ENCODE results near the gene BAZ2B. TPM values are rescaled to one million over a fixed set of nuclear protein-coding genes. Genes with fewer than 3 reads are reported as not detected.

Gene BAZ2B
- total RNA-seq, 1 donor from 2014 or later: 37.4 TPM

- FAIRE-seq (no peak), DNase-seq (ENCODE audit: low read depth) (no peak)
- TF ChIP-seq CTCF (IDR thresholded peaks at IDR 0.05; ENCODE audit: insufficient read depth, low read length, severe bottlenecking): no peak
- Histone ChIP-seq H3K36me3 (ENCODE audit: control insufficient read depth, insufficient read depth, low read length) (no peaks in the 10 kb centered on the region), H3K4me3 (ENCODE audit: low read depth, low read length) (no peak overlapping the region), H3K27me3 (ENCODE audit: control insufficient read depth, insufficient read depth, low read length) (no peaks in the 10 kb centered on the region)
Measured at GRCh38 chr2:159622966-159623365, 6.6 kb upstream of the BAZ2B start.

- no peak for DNase-seq (ENCODE audit: low read depth)
- Histone ChIP-seq H3K4me3 (ENCODE audit: low read depth, low read length) (no peak overlapping the region), H3K36me3 (ENCODE audit: control insufficient read depth, insufficient read depth, low read length) (no peaks in the 10 kb centered on the region), H3K27me3 (ENCODE audit: control insufficient read depth, insufficient read depth, low read length) (no peaks in the 10 kb centered on the region)
- no peak for FAIRE-seq
- TF ChIP-seq CTCF (IDR thresholded peaks at IDR 0.05; ENCODE audit: insufficient read depth, low read length, severe bottlenecking): no peak
Measured at GRCh38 chr2:159620796-159621195, 4.4 kb upstream of the BAZ2B start.

- DNase-seq (ENCODE audit: low read depth) (peak; percentile 51), FAIRE-seq (no peak)
- TF ChIP-seq CTCF (IDR thresholded peaks at IDR 0.05; ENCODE audit: insufficient read depth, low read length, severe bottlenecking): no peak
- no peaks in the 10 kb centered on the region for H3K27me3 ChIP-seq (ENCODE audit: control insufficient read depth, insufficient read depth, low read length)
- H3K4me3 ChIP-seq (ENCODE audit: low read depth, low read length): no peak overlapping the region
- no peaks in the 10 kb centered on the region for H3K36me3 ChIP-seq (ENCODE audit: control insufficient read depth, insufficient read depth, low read length)
Measured at GRCh38 chr2:159617646-159618045, 1.3 kb upstream of the BAZ2B start.

GRCh38 chr2:159617100-159617499 lies 752 bp upstream of the BAZ2B start:
- no peak for FAIRE-seq
- H3K36me3 ChIP-seq (ENCODE audit: control insufficient read depth, insufficient read depth, low read length): no peaks in the 10 kb centered on the region
- peak overlapping the region; percentile 89 for H3K4me3 ChIP-seq (ENCODE audit: low read depth, low read length)
- no peaks in the 10 kb centered on the region for H3K27me3 ChIP-seq (ENCODE audit: control insufficient read depth, insufficient read depth, low read length)
- no peak for TF ChIP-seq CTCF (IDR thresholded peaks at IDR 0.05; ENCODE audit: insufficient read depth, low read length, severe bottlenecking)
- DNase-seq (ENCODE audit: low read depth): no peak

GRCh38 chr2:159615367-159616285 lies 722 bp downstream of the BAZ2B start:
- DNase-seq (ENCODE audit: low read depth): peak; percentile 83
- Histone ChIP-seq H3K27me3 (ENCODE audit: control insufficient read depth, insufficient read depth, low read length) (no peaks in the 10 kb centered on the region), H3K36me3 (ENCODE audit: control insufficient read depth, insufficient read depth, low read length) (no peaks in the 10 kb centered on the region), H3K4me3 (ENCODE audit: low read depth, low read length) (peak overlapping the region; percentile 89)
- FAIRE-seq: no peak
- TF ChIP-seq CTCF (IDR thresholded peaks at IDR 0.05; ENCODE audit: insufficient read depth, low read length, severe bottlenecking): no peak

All from bronchial epithelial cell (primary cell).